NCI-H2196 treated with DMSO at 0.1 percent for 48 hours (cell line): Measurements from ENCODE around the gene CRY2.
A peak's percentile ranks its signal among the peaks of the same experiment; 100 is the strongest.
"Not testable (repeated sequence)": the region's sequence is repeated elsewhere in the genome, so short reads cannot be mapped to it uniquely, and the experiment has no call there.

ENCODE experiments used
- DNase-seq: peaks from one replicate; lab custom pipeline; 2025; ENCODE audit not compliant: unreplicated experiment; lab: John Stamatoyannopoulos, UW

CRY2 gene

GRCh38 chr11:45846974-45847910 is at the start of gene CRY2:
TSS of gene CRY2 (plus strand) at chr11:45847475. CDS start at chr11:45847491, 16 bp downstream.
- DNase-seq = peak; percentile 91

DNA sequence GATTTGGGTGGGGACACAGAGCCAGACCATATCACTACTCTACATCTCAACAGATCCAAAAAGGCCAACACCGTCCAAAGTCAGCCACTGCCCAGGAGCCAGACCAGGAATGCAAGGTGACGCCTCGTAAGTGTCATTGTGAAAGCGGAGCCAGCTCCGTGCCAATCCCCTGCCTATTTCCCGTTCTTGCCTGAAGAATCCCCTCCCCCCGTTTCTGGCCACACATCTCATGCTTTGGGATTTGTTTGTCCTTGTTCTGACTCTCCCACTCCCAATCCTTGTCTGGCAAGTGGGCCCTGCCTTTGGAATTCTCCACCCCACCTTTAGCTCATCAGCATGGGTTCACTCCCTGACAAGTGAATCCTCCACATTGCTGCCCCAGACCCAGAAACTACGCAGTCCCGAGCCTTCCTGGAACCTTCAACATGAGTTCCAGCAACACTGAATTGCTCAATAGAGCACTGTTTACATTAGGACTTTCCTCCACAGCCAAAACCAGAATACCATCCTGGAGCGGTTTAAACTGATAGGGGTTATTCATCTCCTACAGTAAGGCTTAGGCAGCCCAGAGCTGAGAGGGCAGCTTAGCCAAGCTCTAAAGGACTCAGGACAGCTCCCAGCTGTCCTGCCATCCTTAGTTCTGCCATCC is 48.4 kb upstream of the CRY2 start:
- DNase-seq = peak; percentile 94

DNA sequence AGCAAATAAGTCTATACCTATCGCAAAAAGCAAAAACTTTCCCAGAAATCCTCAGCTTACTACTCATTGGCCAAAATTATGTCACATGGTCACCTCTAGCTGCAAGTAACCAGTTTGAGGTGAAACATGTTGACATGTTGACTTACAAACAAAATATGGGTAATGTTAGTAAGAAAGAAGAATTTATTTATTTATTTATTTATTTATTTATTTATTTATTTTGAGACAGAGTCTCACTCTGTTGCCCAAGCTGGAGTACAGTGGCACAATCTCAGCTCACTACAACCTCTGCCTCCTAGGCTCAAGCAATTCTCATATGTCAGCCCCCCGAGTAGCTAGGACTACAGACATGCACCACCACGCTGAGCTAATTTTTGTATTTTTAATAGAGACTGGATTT is 47.7 kb upstream of the CRY2 start:
- DNase-seq = no peak

GRCh38 chr11:45800261-45800660 is 47.0 kb upstream of the CRY2 start:
- no peak for DNase-seq

GRCh38 chr11:45801723-45802315 is 45.5 kb upstream of the CRY2 start:
- no peak for DNase-seq

- DNase-seq = no peak
Measured at GRCh38 chr11:45802531-45803317, 44.6 kb upstream of the CRY2 start.

- DNase-seq = peak; percentile 27
Measured at GRCh38 chr11:45803971-45804760, 43.1 kb upstream of the CRY2 start.

DNA sequence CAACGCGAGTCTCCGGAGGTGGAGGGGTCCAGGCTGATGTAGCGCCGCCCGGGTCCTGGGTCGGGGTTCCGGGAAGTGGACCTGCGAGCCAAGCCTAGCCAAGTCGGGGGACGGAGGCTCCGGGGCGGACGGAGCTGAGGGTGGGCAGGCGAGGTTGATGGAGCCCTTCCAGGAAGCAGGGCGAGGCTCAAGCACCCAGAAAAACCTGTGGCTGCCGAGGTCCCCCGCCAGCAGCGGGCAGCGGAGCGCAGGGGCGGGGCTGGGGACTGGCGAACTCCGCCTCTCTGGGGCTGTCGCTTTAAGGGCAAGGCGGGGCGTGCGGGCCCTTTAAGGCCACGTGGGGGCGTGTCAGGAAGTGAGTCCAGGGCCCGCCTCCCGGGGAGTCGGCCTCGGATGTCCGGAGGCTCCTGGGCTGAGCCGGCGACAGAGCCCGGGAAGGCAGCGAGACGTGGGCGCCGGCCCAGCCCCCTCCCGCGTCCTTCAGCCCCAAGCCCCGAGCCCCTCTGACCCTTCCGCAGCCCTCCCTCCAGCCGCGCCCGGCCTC is 42.4 kb upstream of the CRY2 start, which contains the start of gene SLC35C1:
Gene SLC35C1, plus strand, starts transcription at position 389 of the 544 bp plus-strand sequence. CDS start 653 bp downstream, outside the sequence.
- peak; percentile 85 for DNase-seq

- no peak for DNase-seq
Measured at GRCh38 chr11:45805305-45806071, 41.8 kb upstream of the CRY2 start.

DNA sequence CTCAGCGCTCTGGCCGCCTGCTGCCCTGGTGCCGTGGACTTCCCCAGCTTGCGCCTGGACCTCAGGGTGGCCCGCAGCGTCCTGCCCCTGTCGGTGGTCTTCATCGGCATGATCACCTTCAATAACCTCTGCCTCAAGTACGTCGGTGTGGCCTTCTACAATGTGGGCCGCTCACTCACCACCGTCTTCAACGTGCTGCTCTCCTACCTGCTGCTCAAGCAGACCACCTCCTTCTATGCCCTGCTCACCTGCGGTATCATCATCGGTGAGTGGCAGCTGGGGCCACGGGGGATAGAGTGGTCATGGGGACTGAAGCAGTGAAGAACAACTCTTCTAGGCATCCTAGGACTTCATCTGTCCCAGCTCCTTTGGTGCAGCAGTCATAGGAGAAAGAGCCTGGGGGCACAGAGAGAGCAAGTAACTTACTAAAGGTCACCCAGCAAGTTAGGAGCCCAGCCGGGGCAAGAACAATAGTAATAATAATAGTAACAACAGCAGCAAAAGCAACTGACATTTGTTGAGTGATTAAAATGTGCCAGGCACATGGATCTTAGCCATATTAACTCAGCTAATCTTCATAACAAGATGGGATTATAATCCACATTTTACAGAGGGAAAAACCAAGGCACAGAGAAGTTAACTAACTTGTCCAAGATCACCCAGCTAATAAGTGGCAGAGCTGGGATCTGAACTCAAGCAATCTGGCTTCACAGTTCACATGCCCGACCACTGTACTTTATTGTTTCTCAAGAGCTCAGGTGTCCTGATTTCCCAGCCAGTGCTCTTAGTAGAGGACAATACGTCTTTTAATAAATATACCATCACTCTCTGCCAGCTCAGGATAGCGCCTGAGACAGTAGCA is 41.0 kb upstream of the CRY2 start:
- DNase-seq = no peak

DNA sequence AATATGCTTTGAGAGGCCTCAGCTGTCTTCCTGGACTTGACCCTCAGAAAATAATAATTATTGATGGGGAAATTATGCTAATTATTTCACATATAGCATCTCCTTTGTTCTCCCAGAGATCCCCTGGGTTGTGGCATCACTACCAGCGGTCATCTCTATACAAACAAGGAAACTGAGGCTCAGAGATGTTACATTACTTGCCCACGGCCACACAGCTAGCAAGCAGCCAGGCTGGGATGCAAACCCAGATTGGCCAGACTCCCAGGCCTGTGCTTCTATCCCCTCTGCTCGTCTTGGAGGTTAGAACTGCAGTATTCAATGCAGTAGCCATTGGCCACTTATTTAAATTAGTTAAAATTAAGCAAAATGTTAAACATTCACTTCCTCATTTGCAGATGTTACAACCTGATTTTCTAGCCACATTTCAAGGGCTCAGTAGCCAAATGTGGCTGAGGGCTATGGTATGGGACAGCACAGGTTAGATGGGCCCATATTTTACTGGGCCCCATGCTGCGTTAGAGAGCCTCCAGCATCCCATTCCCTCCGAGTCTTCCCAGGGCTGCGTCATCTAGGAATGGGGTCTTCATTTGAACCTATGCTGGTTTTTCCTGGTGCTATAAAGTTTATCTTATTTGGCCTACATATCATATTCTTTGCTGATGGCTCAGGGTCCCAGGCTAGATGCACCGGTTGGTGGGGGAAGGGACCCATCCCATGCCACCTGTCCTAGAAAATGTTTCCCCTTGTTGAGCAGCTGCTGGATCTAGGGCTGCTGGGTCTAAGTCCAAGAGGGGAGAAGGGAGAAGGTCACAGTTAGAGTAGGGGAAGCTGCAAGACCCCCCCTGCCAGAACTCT is 40.1 kb upstream of the CRY2 start:
- no peak for DNase-seq

DNA sequence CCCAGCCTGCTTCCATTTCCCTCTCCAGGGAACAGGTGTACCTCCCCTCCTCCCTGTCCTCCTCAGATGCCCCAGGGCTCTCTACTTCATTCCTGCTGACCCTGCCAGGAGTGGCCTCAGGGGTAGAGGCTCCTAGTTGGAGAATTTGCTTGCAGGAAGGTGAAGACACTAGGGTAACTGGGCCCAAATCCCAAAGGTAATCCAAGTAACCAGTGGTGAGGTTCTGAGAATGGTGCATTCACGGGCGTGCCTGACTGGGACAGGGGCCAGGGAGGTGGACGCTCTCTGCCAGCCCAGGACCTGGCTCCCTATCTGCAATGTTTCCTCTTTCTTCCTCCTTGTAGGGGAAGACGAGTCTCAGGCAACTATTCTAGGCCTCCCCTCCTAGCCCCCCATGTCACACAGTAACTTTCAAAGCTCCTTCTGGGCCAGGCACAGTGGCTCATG is 39.5 kb upstream of the CRY2 start:
- DNase-seq = no peak

DNA sequence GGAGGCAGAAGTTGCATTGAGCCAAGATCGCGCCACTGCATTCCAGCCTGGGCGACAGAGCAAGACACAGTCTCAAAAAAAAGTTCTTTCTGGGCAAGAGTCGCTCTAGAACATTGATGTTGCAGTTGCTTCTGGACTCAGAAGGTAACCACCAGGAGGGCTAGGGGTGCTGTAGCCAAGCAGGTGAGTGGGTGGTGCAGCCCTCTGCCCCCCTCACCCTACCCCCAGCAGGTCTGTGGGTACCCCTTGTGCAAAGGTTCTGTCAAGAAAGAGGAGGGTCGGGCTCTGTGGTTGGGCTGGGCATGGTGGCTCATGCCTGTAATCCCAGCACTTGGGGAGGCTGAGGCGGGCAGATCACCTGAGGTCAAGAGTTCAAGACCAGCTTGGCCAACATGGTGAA is 38.8 kb upstream of the CRY2 start:
- not testable (repeated sequence) for DNase-seq

DNA sequence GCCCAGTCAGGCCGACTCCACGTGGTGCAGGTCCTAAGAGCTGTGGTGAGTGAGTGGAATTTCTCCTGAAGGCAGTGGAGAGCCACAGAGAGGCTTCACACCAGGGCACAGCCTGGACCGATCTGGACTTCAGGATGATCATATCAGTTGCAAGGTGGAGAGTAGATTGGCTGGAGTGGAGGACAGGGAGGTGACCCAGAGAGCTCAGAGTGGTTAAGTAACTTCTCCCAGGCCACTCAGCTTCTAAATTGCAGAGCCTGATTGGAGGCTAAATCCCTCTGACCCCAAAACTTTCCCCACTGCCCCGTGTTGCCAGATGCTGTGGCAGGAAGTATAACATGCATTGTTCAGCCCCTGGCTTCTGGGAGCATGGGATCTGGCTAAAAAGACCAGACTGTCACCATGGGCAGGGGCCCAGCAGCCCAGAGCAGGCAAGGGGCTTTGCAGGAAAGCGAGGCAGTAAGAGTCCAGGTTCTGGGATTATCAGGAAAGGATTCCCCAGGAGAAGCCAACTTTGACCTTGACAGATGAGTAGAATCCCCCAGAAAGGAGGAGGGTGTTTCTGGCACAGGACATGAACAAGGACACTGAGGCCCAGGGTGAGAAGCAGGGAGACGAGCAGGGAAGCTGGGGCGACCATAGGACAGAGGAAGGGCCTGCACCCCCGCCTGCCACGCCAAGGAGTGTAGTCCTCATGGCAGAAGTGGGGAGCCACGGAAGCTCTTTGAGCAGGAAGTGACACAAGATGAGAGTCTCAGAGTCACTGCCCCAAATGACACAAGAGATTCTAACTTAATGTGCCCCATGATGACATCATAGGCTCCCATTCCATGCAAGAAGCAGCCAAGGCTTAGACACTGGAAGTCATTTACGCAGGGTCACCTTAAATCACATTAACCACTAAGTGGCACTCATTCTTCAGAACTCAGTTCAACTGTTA is 37.5 kb upstream of the CRY2 start:
- no peak for DNase-seq

DNA sequence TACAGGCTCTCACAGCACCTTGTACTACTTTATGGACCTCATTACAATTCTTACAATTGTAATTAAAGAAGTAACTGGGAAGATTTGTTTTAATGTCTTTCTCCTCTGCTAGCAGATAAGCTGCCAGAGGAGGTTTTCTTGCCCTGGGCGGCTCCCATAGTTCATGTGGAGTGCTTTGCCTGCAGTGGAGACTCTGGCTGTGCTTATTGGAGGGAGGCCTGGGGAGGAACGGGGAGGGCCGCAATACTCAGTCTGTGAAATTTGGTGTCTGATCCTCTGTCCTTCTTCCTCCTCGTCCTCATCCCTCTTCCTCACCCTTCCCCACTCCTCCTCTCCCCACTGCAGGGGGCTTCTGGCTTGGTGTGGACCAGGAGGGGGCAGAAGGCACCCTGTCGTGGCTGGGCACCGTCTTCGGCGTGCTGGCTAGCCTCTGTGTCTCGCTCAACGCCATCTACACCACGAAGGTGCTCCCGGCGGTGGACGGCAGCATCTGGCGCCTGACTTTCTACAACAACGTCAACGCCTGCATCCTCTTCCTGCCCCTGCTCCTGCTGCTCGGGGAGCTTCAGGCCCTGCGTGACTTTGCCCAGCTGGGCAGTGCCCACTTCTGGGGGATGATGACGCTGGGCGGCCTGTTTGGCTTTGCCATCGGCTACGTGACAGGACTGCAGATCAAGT is 36.7 kb upstream of the CRY2 start:
- DNase-seq = no peak

DNA sequence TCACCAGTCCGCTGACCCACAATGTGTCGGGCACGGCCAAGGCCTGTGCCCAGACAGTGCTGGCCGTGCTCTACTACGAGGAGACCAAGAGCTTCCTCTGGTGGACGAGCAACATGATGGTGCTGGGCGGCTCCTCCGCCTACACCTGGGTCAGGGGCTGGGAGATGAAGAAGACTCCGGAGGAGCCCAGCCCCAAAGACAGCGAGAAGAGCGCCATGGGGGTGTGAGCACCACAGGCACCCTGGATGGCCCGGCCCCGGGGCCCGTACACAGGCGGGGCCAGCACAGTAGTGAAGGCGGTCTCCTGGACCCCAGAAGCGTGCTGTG is 36.2 kb upstream of the CRY2 start:
- no peak for DNase-seq
